Stomach smooth muscle (tissue), 2 donors: ENCODE data around the gene OTUB2.

Experiments
- H3K27ac ChIP-seq: one replicate; pipeline ENCODE4 v1.7.0; 2013; ENCODE audit warnings: mild to moderate bottlenecking, low read length, inconsistent platforms
- H3K27me3 ChIP-seq, 2 donors: one replicate each; pipeline ENCODE4 v1.7.0; 2013; ENCODE audit warnings: low read length in 2 of 2; ENCODE audit not compliant: insufficient read depth in 2 of 2, control insufficient read depth in 1 of 2
- H3K36me3 ChIP-seq, 2 donors: one replicate each; pipeline ENCODE4 v1.7.0; 2013; ENCODE audit warnings: low read length in 2 of 2; ENCODE audit not compliant: control insufficient read depth in 2 of 2, insufficient read depth in 2 of 2
- H3K4me1 ChIP-seq: one replicate; pipeline ENCODE4 v1.7.0; 2013; ENCODE audit warnings: low read length; ENCODE audit not compliant: control insufficient read depth, insufficient read depth
- H3K4me3 ChIP-seq, 2 donors: one replicate each; pipeline ENCODE4 v1.7.0; 2013; ENCODE audit warnings: low read length in 2 of 2
- H3K9ac ChIP-seq, 2 donors: one replicate each; pipeline ENCODE4 v1.7.0; 2013; ENCODE audit warnings: low read length in 2 of 2, mild to moderate bottlenecking in 1 of 2
- H3K9me3 ChIP-seq, 2 donors: one replicate each; pipeline ENCODE4 v1.7.0; 2013; ENCODE audit warnings: low read length in 2 of 2; ENCODE audit not compliant: control insufficient read depth in 2 of 2
- donor health status: healthy.
- donor health status: Pancreatic carcinoma.

The OTUB2 gene

DNA sequence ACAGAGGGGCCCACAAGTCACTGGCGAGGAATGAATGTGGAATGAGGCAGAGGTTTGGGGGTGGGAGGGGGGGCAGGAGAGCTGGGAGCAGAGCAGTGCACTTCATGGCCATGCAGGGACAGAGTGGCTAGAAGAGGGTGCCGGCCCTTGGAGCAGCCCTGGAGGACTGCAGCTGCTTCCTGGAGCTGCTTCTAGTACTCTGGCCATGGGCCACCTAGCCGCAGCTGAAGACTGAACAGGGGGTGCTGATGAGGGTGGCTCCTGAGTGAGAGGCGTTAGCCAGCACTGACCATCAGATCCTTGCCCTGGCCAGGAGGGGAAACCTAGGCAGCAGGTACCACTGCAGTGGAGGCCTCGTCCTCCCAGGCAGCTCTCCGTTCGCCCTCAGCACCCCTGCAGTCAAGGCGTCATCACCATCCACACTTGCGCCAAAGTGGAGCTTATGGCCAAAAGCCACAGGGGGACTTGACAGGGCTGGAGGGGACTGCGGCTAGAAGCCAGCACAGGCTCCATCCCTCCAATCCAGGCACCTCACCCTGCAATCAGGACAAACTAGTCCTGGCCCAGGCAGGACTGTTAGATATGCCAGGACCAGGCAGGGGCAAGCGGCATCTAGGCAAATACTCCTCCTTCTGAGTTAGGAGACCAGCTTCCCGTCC, 16.4 kb downstream of the OTUB2 start:
- no peak overlapping the region for H3K27ac ChIP-seq
- no peak overlapping the region for H3K9ac ChIP-seq
- no peak overlapping the region for H3K4me3 ChIP-seq
- no peaks in the 10 kb centered on the region for H3K27me3 ChIP-seq
- peaks cover 17 to 27% of the 10 kb centered on the region in 2 donors for H3K36me3 ChIP-seq
- H3K4me1 ChIP-seq: peaks cover 12% of the 10 kb centered on the region
- H3K9me3 ChIP-seq: no peaks in the 10 kb centered on the region

DNA sequence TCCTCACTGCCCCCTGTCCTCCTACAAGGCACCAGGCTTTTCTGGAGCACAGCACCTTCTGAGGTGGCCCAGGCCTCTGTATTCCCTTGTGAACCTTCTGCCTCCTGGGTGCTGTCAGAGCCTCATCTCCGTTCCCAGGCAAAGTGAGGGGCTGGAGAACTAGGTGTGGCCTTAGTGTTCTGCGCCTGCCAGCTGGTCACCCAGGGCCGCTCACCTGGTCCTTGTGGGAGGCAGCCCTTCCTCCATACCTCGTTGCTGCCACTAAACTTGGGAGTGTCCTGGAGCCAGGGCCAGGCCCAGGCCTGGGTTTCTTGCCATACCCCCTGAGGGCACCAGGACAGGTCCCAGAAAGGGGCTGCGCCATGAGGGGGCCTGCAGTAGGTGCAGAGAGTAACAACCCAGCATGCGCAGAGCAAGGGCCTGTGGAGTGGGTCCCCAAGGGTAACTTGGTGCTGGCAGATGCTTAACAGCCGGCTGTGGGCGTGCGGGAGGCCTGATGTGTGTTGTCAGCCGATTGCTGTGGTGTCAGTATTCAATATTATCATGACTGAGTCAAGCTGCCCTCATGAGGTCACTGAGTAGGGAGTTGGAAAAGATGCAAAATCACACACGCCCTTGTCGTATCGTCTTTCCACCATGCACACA, 17.1 kb downstream of the OTUB2 start:
- no peaks in the 10 kb centered on the region for H3K9me3 ChIP-seq
- peaks cover 12% of the 10 kb centered on the region for H3K4me1 ChIP-seq
- H3K27me3 ChIP-seq: no peaks in the 10 kb centered on the region
- H3K4me3 ChIP-seq: no peak overlapping the region
- H3K36me3 ChIP-seq: peaks cover 24 to 32% of the 10 kb centered on the region in 2 donors
- H3K9ac ChIP-seq: no peak overlapping the region
- no peak overlapping the region for H3K27ac ChIP-seq

DNA sequence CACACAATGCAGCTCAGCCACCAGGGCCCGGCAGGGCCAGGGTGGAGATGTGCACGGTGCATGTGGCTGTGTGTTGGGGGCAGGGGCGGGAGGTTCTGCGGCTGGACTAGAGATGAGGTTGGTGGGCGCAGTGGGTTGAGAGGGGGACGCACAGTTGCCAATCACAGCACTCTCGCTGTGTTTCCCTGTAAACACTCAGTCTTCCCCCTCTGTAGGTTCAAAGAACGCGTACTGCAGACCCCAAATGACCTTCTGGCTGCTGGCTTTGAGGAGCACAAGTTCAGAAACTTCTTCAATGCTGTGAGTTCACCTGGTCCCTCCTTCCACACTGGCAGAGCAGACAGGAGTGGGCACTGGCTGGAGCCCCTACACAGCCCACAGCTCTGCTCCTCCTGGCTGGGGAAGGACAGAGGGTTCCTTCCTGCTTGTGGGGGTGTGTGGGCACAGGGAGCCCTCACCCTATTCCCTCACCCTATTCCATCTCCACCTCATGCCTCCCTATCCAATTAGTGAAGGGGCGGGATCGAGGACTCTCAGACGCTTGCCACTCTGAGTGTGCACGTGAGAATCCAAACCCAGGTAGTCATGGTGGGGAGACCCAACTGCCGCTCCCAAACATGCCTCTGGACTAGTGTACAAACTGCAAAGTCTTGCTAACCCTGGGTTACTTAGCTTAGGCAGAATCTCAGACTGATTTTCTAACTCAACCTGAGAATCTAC, 17.8 kb downstream of the OTUB2 start:
- H3K27me3 ChIP-seq: no peaks in the 10 kb centered on the region
- no peak overlapping the region for H3K27ac ChIP-seq
- H3K4me1 ChIP-seq: peaks cover 14% of the 10 kb centered on the region
- H3K4me3 ChIP-seq: no peak overlapping the region
- no peak overlapping the region for H3K9ac ChIP-seq
- H3K9me3 ChIP-seq: no peaks in the 10 kb centered on the region
- peaks cover 31 to 39% of the 10 kb centered on the region in 2 donors for H3K36me3 ChIP-seq

DNA sequence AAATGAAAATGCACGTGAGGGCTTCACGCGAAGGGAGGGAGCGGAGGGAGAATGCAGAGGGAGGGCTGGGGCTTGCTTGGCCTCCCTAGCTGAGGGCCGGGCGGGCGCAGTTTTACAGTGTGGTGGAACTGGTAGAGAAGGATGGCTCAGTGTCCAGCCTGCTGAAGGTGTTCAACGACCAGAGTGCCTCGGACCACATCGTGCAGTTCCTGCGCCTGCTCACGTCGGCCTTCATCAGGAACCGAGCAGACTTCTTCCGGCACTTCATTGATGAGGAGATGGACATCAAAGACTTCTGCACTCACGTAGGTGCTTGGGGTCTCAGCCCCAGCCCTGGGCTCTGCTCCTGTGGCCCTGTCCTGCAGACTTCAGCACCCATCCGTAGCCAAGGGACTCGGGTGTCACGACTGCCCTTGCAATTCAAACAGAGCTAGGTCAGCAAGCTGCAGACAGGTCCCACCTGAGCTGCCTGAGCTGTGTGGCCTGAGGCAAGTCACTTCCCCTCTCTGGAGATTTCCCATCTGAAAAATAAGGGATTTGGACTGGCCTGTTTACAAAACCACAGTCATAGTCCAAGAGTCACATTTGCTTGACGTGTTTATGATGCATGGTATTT, 18.4 kb downstream of the OTUB2 start:
- Histone ChIP-seq H3K9ac (no peak overlapping the region), H3K36me3 (peaks cover 37 to 45% of the 10 kb centered on the region in 2 donors), H3K4me3 (no peak overlapping the region), H3K4me1 (peaks cover 18% of the 10 kb centered on the region), H3K27ac (no peak overlapping the region), H3K9me3 (no peaks in the 10 kb centered on the region), H3K27me3 (no peaks in the 10 kb centered on the region)

DNA sequence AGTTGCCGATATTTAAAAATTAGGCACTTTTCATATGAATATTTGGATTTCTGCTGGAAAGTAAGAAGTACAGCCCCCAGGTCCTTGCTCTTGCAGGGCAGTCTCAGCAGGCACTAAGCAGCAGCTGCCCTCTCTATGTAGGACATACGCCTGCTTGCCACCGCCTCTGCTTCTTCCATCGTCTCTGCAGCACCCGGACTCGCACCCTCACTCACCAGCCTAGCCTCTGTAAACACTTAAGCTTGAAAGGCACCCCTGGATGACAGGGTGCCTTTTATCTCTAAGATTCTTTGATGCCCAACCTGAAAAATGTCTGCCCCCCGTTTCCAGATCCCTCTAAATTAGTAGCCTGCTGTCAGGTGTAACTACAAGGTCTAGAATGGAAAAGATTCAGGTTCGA, 19.0 kb downstream of the OTUB2 start:
- Histone ChIP-seq H3K9me3 (no peaks in the 10 kb centered on the region), H3K36me3 (peaks cover 43 to 48% of the 10 kb centered on the region in 2 donors), H3K27ac (no peak overlapping the region), H3K9ac (no peak overlapping the region), H3K4me3 (no peak overlapping the region), H3K27me3 (no peaks in the 10 kb centered on the region), H3K4me1 (peaks cover 18% of the 10 kb centered on the region)

DNA sequence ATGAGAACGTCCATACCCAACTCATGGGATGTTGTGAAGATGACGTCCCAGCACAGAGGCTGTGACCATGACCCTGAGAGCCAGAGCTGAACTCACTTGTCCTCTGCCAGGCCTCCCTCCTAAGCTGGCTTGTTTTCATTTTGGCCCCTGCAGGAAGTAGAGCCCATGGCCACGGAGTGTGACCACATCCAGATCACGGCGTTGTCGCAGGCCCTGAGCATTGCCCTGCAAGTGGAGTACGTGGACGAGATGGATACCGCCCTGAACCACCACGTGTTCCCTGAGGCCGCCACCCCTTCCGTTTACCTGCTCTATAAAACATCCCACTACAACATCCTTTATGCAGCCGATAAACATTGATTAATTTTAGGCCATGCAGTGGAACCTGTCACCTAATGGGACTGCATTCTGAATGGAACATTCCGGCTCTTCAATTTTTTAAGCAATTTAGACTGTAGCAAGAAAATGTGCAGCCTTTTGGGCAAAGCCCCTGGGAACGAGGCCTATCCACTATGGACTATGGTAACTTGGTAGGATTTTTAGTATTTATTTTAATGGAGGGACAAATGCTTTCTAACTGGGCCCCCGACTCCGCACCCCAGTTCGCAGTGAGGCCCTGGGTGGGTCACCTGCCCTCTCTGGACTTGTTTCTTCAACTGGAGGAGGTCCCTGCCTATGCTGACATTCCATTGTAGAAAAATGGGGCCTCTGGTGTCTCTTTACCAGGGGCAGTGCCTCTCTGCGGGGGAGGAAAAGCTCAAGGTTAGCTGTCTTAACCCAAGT, 19.6 kb downstream of the OTUB2 start:
- Histone ChIP-seq H3K9me3 (no peaks in the 10 kb centered on the region), H3K27me3 (no peaks in the 10 kb centered on the region), H3K4me3 (no peak overlapping the region), H3K9ac (no peak overlapping the region), H3K27ac (no peak overlapping the region), H3K36me3 (peaks cover 49 to 54% of the 10 kb centered on the region in 2 donors), H3K4me1 (peaks cover 21% of the 10 kb centered on the region)

DNA sequence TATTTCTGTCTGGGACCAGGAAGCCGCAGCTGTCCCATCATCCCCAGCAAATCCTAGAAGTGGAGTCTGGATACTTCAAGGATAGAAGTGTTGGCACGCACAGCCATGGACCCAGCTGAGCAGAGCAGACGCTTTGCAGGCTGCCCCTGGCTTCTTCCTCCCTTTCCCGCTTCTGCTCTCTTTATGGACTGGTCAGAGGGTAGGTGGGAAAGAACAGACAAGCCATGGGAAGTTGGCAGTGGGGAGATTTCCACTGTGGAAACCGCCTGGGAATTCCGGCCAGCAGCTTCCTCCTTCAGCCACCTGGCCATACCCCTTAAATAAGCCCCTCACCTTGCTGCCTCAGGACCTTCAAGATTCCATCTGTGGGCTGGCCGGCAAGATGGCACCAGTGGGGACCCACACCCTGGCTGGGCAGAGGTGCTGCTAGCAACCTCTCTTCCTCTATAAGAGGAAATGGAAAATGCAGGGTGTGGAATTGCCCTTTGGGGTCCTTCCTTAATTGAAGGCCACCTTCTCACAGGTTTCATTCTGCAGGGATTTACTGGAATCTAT, 20.6 kb downstream of the OTUB2 start:
- peaks cover 27% of the 10 kb centered on the region for H3K4me1 ChIP-seq
- no peak overlapping the region for H3K4me3 ChIP-seq
- H3K9ac ChIP-seq: no peak overlapping the region
- H3K27me3 ChIP-seq: no peaks in the 10 kb centered on the region
- no peaks in the 10 kb centered on the region for H3K9me3 ChIP-seq
- H3K27ac ChIP-seq: no peak overlapping the region
- H3K36me3 ChIP-seq: peaks cover 52 to 59% of the 10 kb centered on the region in 2 donors

DNA sequence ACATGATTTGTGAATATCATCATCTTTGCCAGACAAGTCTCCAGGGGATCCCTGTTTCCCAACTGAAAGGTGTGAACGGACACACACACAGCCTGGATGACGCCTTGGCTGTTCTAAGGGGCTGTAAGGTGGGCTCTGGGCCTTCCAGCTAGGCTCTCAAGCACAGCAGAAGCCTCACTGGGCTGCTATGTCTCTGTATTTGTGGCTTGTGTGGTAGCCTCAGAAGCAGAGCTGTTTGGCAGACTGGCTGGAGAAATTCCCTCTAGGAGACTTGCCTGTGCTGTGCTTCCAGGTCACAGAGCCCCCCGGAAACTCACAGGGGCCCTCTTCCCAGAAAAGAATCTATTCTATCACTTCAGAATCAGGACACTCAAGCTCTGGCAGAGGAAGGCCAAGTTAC, 21.4 kb downstream of the OTUB2 start:
- no peak overlapping the region for H3K9ac ChIP-seq
- H3K36me3 ChIP-seq: peaks cover 59 to 65% of the 10 kb centered on the region in 2 donors
- H3K27ac ChIP-seq: no peak overlapping the region
- H3K4me1 ChIP-seq: peaks cover 23% of the 10 kb centered on the region
- H3K27me3 ChIP-seq: no peaks in the 10 kb centered on the region
- no peak overlapping the region for H3K4me3 ChIP-seq
- H3K9me3 ChIP-seq: no peaks in the 10 kb centered on the region

DNA sequence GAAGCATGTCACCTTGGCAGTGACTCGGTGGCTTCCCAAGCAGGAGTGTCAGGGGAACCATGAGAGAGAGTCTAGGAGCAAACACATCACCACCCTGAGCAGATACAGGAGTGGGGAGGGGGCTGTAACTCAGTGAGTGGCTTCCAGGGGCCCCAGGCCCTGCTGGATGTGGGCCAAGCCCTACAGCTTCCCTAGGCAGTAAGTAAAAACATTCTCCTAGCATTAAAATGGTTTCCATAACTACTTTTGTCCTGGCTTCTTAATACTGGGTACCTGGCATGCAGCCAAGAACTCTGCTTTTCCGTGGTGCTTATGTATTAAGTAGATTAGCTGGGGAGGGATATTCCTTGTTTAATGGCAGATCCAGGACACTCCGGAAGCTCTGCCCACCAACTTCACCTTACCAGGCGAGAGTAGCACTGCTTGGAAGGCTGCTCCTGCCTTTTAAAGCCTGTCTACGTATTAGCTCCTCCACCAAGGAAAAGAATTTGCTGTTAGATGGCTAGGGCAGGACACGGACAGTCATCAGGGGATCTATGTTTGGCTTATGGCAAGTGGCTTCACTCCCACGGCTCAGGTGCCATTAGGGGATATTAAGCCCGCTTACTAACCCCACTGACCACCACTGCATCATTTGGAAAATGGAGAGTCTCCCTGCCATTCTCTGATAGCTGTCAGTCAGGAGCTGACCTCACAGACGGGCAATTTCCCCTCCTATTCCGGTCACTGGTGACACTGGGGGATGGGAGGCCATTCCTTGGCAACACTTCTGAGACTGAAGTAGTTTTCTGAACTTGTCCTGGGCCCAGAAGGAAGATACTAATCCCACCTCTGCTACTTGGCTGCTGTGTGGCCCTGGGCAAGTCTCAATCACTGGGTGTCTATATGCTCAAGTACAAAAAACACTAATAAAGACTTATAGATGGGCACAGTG, 22.8 kb downstream of the OTUB2 start:
- Histone ChIP-seq H3K27ac (peak overlapping the region; percentile 46), H3K4me1 (peaks cover 23% of the 10 kb centered on the region), H3K27me3 (no peaks in the 10 kb centered on the region), H3K9me3 (no peaks in the 10 kb centered on the region), H3K36me3 (peaks cover 60 to 71% of the 10 kb centered on the region in 2 donors), H3K9ac (no peak overlapping the region), H3K4me3 (no peak overlapping the region)
